Neural progenitor cell (in vitro differentiated cells): ENCODE measurements around the gene LPCAT4. TPM values are rescaled to one million over a fixed set of nuclear protein-coding genes. Genes with fewer than 3 reads are reported as not detected.

ENCODE experiments used
- DNase-seq: peaks from one replicate; pipeline ENCODE4 v3.0.0-alpha.2; 2016; ENCODE audit warnings: low spot score
- H2AFZ ChIP-seq: fragments of 200-600 bp; sonication (generic); replicated peaks from 2 replicates; pipeline ENCODE4 v1.6.1; 2016; ENCODE audit warnings: antibody characterized with exemption
- H3F3A ChIP-seq: fragments of 200-600 bp; sonication (generic); 2 replicates; pipeline ENCODE4 v1.6.1; 2016; ENCODE audit warnings: antibody characterized with exemption, low read depth
- H3K27ac ChIP-seq: fragments of 200-600 bp; sonication (generic); 2 replicates; pipeline ENCODE4 v1.5.1; 2016; ENCODE audit warnings: mild to moderate bottlenecking
- H3K27me3 ChIP-seq: fragments of 200-600 bp; sonication (generic); 2 replicates; pipeline ENCODE4 v1.6.1; 2016; ENCODE audit warnings: mild to moderate bottlenecking, moderate library complexity
- H3K36me3 ChIP-seq: fragments of 200-600 bp; sonication (generic); 2 replicates; pipeline ENCODE4 v1.5.1; 2016
- H3K4me1 ChIP-seq: fragments of 200-600 bp; sonication (generic); 2 replicates; pipeline ENCODE4 v1.6.1; 2016; ENCODE audit warnings: mixed run types
- H3K4me2 ChIP-seq: fragments of 200-600 bp; sonication (generic); 2 replicates; pipeline ENCODE4 v1.6.1; 2016
- H3K4me3 ChIP-seq: fragments of 200-600 bp; sonication (generic); 2 replicates; pipeline ENCODE4 v1.5.1; 2016
- H3K79me2 ChIP-seq: fragments of 200-600 bp; sonication (generic); 2 replicates; pipeline ENCODE4 v1.6.1; 2016; ENCODE audit warnings: low read depth
- H3K9ac ChIP-seq: fragments of 200-600 bp; sonication (generic); 2 replicates; pipeline ENCODE4 v1.6.1; 2016
- H3K9me3 ChIP-seq: fragments of 200-600 bp; sonication (generic); 2 replicates; pipeline ENCODE4 v1.5.1; 2016; ENCODE audit warnings: low read depth
- H4K20me1 ChIP-seq: fragments of 200-600 bp; sonication (generic); 2 replicates; pipeline ENCODE4 v1.6.1; 2016; ENCODE audit warnings: low read depth
- H3K27ac Mint-ChIP-seq: 3 replicates; pipeline ENCODE4 v1.8.0; 2021; ENCODE audit warnings: mixed read lengths
- H3K27me3 Mint-ChIP-seq: 2 replicates; pipeline ENCODE4 v1.8.0; 2022; ENCODE audit warnings: low read depth, mild to moderate bottlenecking, inconsistent platforms, moderate library complexity, mixed read lengths; ENCODE audit not compliant: insufficient read depth
- H3K36me3 Mint-ChIP-seq: 3 replicates; pipeline ENCODE4 v1.8.0; 2021; ENCODE audit warnings: mixed read lengths
- H3K4me1 Mint-ChIP-seq: 3 replicates; pipeline ENCODE4 v1.8.0; 2021; ENCODE audit warnings: mixed read lengths
- H3K4me3 Mint-ChIP-seq: 3 replicates; pipeline ENCODE4 v1.8.0; 2021; ENCODE audit warnings: mild to moderate bottlenecking, moderate library complexity, mixed read lengths
- H3K9me3 Mint-ChIP-seq: 3 replicates; pipeline ENCODE4 v1.8.0; 2020; ENCODE audit warnings: mixed read lengths
- EZH2 ChIP-seq: fragments of 200-600 bp; sonication (generic); IDR thresholded peaks from 2 replicates; pipeline ENCODE4 v1.6.1; 2017; ENCODE audit warnings: antibody characterized with exemption, mild to moderate bottlenecking, moderate library complexity
- EZH2phosphoT487 ChIP-seq: fragments of 200-600 bp; sonication (generic); IDR thresholded peaks from 2 replicates; pipeline ENCODE4 v1.6.1; 2017; ENCODE audit warnings: antibody characterized with exemption
- total RNA-seq: library from RNA; depleted of rRNA; stranded (reverse); fragments of >200 nt; gene quantifications from 2 replicates; pipeline ENCODE4 v1.2.3, GENCODE V29; 2015; ENCODE audit warnings: low replicate concordance
- TF ChIP-seq, protein P1 (sequence below): fragments of 200-600 bp; sonication (generic); IDR thresholded peaks from 2 replicates; pipeline ENCODE4 v1.5.1; 2017; ENCODE audit warnings: antibody characterized with exemption, mild to moderate bottlenecking

Gene LPCAT4
- total RNA-seq, 1 donor from 2014 or later = 35.1 TPM

DNA sequence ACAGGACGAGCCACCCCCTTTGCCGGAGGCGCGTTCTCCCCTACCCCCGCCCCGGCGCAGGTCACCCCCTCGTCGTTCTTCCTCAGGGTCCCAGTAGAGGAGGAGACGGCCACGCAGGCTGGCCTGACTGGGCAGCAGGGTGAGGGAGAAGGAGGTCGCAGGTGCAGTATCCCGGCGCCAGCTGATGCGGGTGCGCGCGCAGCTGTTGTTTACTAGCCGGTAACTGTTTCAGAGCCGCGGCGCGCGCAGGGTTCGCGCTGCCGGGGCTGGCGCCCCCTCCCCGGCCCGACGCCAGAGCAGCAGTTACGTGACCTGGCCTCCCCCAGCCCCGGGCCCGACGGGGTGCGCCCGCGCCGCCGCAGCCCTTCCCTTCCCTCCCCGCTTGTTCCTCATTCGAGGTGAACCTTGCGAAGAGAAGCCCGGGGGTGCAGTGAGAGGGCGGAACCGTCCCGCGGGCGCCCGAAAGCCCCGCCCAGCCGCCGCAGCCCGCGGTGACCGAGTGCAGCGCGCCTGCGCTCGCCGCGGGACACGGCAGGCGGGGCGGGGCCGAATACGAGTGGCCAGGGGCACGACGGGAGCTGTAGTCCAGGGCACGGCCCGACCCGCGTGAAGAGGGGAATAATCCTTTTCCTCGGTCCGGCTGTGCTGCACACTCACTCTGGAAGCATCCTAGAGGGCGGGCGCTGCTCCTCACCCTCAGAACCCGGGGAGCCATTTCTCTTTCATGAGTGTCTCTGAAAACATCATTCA lies 29.3 kb downstream of the LPCAT4 start, which contains the start of gene SLC12A6:
Gene SLC12A6 (minus strand): TSS at position 225 of the 750 bp plus-strand sequence. CDS start 1,101 bp downstream, outside the sequence.
- DNase-seq = peak; percentile 96
- peak within 1 kb of the TSS; percentile 95 for H3K27ac Mint-ChIP-seq
- Histone ChIP-seq H4K20me1 (peaks cover 4% of the 10 kb centered on the region), H3K4me2 (peak within 1 kb of the TSS; percentile 98), H3F3A (peaks cover 27% of the 10 kb centered on the region), H3K36me3 (peaks cover 14% of the 10 kb centered on the region), H3K79me2 (peaks cover 22% of the 10 kb centered on the region), H3K27me3 (peaks cover 4% of the 10 kb centered on the region), H3K4me1 (peaks cover 13% of the 10 kb centered on the region), H3K9ac (peak within 1 kb of the TSS; percentile 67), H3K27ac (peak within 1 kb of the TSS; percentile 82), H3K4me3 (peak within 1 kb of the TSS; percentile 99), H3K9me3 (no peaks in the 10 kb centered on the region), H2AFZ (peak within 1 kb of the TSS; percentile 99)
- no peaks in the 10 kb centered on the region for H3K9me3 Mint-ChIP-seq
- peaks cover 12% of the 10 kb centered on the region for H3K4me1 Mint-ChIP-seq
- peak within 1 kb of the TSS; percentile 95 for H3K4me3 Mint-ChIP-seq
- H3K36me3 Mint-ChIP-seq = peaks cover 17% of the 10 kb centered on the region
- H3K27me3 Mint-ChIP-seq = peaks cover 5% of the 10 kb centered on the region
- TF ChIP-seq, protein P1, sequence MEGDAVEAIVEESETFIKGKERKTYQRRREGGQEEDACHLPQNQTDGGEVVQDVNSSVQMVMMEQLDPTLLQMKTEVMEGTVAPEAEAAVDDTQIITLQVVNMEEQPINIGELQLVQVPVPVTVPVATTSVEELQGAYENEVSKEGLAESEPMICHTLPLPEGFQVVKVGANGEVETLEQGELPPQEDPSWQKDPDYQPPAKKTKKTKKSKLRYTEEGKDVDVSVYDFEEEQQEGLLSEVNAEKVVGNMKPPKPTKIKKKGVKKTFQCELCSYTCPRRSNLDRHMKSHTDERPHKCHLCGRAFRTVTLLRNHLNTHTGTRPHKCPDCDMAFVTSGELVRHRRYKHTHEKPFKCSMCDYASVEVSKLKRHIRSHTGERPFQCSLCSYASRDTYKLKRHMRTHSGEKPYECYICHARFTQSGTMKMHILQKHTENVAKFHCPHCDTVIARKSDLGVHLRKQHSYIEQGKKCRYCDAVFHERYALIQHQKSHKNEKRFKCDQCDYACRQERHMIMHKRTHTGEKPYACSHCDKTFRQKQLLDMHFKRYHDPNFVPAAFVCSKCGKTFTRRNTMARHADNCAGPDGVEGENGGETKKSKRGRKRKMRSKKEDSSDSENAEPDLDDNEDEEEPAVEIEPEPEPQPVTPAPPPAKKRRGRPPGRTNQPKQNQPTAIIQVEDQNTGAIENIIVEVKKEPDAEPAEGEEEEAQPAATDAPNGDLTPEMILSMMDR = peak; percentile 5
- no peak for TF ChIP-seq EZH2
- no peak for TF ChIP-seq EZH2phosphoT487

DNA sequence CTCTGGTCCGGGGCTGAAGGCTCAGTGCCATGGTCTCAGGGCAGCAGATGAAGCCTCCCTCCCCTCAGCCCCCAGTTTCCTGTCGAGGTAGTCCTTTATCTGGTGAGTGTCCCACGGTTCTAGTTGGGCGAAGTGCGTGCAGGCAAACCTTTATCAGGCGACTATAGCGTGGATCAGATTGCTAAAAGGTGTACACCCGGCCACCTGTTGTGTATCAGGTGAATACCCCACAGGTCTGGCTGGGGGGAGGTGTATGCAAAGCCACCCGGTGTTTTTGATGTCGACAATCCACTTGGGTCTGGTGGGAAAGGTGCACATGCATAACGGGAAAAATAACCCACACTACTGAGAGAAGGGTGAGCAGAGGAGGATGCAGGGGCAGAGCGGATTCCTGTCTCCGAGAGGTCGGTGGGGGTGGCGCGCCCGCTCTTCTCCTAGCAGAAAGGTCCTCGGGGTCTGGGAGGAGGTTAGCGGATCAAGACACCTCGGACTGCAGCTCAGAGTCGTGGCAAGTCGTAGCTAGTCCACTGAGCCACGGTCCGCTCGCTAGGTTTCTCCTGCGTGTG lies 29.9 kb downstream of the LPCAT4 start:
- peaks cover 27% of the 10 kb centered on the region for H3F3A ChIP-seq
- H3K79me2 ChIP-seq = peaks cover 15% of the 10 kb centered on the region

DNA sequence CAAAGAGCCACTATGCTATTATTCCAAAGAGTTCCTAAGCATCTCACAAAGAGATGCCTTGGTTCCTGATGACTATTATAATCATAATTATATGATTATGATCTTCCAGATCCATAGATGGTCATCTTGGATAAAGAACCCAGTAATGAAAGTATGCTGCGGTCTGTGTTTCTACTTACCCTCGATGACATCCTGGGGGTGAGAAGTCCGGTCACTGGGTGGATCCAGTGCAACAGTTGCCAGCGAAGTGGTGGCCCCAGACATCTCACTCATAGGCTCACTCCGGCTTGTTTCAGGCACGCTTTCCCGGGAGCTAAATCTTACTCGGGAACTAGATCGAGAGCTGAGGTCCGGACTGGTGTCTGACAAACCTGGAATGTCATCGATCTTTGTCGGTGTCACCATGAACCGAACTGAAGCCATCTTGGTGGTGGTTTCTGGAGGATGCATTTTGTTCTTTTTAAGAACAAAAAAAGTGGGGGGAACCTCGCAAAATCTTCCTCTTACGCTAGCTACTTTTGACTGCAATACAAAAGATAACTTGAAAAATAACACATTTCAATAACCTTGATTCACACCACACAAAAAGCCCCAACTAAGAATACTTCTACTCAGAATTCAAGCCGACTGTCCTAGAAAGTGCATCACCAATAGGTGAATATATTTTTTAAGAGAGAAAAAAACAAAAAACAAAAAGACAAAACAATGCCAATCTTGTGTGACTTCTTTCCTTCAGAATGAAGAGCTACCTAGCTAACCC lies 30.6 kb downstream of the LPCAT4 start:
- no peak overlapping the region for H3K27ac ChIP-seq

More for the DNA sequence above, 29.9 kb downstream of the LPCAT4 start:
- peaks cover 14% of the 10 kb centered on the region for H3K36me3 ChIP-seq
- H3K9me3 ChIP-seq = no peaks in the 10 kb centered on the region
- Mint-ChIP-seq H3K27ac (peak overlapping the region; percentile 95), H3K27me3 (peaks cover 5% of the 10 kb centered on the region), H3K9me3 (no peaks in the 10 kb centered on the region), H3K36me3 (peaks cover 17% of the 10 kb centered on the region), H3K4me1 (peaks cover 12% of the 10 kb centered on the region), H3K4me3 (peak overlapping the region; percentile 95)
- peak; percentile 16 for DNase-seq
- peak overlapping the region; percentile 67 for H3K9ac ChIP-seq
- peaks cover 13% of the 10 kb centered on the region for H3K4me1 ChIP-seq
- TF ChIP-seq, protein P1 = no peak
- TF ChIP-seq EZH2 (no peak), EZH2phosphoT487 (no peak)
- peaks cover 4% of the 10 kb centered on the region for H3K27me3 ChIP-seq
- peak overlapping the region; percentile 82 for H3K27ac ChIP-seq
- peak overlapping the region; percentile 99 for H3K4me3 ChIP-seq
- H4K20me1 ChIP-seq = peaks cover 4% of the 10 kb centered on the region
- peak overlapping the region; percentile 99 for H2AFZ ChIP-seq
- H3K4me2 ChIP-seq = peak overlapping the region; percentile 98

More for the DNA sequence above, 30.6 kb downstream of the LPCAT4 start:
- H3K27ac Mint-ChIP-seq = no peak overlapping the region
- H3K27me3 Mint-ChIP-seq = peaks cover 5% of the 10 kb centered on the region
- Histone ChIP-seq H3K4me3 (peak overlapping the region; percentile 99), H3K36me3 (peaks cover 9% of the 10 kb centered on the region), H3K79me2 (peaks cover 8% of the 10 kb centered on the region), H3K27me3 (peaks cover 4% of the 10 kb centered on the region), H2AFZ (no peak overlapping the region), H3K4me1 (peaks cover 13% of the 10 kb centered on the region), H4K20me1 (peaks cover 4% of the 10 kb centered on the region), H3K4me2 (peak overlapping the region; percentile 98), H3K9me3 (no peaks in the 10 kb centered on the region), H3F3A (peaks cover 27% of the 10 kb centered on the region), H3K9ac (no peak overlapping the region)
- H3K36me3 Mint-ChIP-seq = peaks cover 11% of the 10 kb centered on the region
- no peaks in the 10 kb centered on the region for H3K9me3 Mint-ChIP-seq
- peaks cover 7% of the 10 kb centered on the region for H3K4me1 Mint-ChIP-seq
- DNase-seq = no peak
- TF ChIP-seq EZH2 = no peak
- TF ChIP-seq, protein P1 = no peak
- TF ChIP-seq EZH2phosphoT487 = no peak
- peak overlapping the region; percentile 95 for H3K4me3 Mint-ChIP-seq
